OCI-LY3 (cell line): ENCODE data around the gene BCAR3.

ENCODE experiments used
- EZH2phosphoT487 ChIP-seq: fragments of 200-600 bp; shearing (Covaris generic); IDR thresholded peaks from 2 replicates; pipeline ENCODE4 v1.6.1; 2018; ENCODE audit warnings: antibody characterized with exemption, mixed run types, low read depth
- TF ChIP-seq, protein P1 (sequence below): fragments of 200-600, 300-600 bp; sonication (generic); IDR thresholded peaks from 2 replicates; pipeline ENCODE4 v1.5.1; 2014; ENCODE audit warnings: antibody characterized with exemption, low read length, low read depth

DNA sequence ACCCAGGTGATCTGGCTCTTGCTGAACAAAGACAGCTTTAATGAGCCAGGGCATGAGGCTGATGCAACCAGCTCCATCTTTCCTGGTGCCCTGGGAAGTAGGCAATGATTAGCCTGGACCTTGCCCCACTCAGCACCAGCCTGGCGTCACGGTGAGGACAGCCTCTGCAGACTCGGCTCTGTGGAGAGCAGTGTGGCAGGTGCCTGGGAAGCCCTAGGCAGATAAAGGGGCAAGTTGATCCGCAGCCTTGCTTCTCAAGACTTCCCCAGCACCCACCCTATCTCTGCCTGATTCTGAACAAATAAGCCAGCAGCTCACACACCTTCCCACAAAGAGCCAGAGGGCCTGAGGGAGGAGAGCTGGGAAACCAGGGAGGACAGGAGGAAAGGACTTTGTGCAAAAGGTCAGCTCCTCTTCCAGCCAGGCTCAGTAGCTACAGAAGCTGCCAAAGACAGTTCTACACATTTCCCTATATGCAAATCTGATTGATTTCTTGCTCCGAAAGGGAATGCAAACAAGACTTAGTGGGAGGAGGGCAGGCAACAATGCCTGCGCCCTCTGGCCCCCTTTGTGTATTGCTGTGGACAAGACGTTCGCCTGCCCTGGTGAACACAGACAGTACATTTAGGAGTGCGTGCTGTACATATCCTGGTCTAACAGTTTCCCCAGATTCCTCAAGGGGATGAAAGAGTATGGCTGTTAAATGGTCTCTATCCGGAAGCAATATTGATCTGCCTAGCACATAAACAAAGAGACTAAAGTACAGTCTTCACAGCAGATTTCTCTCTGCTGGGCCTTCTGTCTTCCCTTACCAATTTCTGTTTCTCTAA lies 63.8 kb downstream of the BCAR3 start:
- TF ChIP-seq, protein P1, sequence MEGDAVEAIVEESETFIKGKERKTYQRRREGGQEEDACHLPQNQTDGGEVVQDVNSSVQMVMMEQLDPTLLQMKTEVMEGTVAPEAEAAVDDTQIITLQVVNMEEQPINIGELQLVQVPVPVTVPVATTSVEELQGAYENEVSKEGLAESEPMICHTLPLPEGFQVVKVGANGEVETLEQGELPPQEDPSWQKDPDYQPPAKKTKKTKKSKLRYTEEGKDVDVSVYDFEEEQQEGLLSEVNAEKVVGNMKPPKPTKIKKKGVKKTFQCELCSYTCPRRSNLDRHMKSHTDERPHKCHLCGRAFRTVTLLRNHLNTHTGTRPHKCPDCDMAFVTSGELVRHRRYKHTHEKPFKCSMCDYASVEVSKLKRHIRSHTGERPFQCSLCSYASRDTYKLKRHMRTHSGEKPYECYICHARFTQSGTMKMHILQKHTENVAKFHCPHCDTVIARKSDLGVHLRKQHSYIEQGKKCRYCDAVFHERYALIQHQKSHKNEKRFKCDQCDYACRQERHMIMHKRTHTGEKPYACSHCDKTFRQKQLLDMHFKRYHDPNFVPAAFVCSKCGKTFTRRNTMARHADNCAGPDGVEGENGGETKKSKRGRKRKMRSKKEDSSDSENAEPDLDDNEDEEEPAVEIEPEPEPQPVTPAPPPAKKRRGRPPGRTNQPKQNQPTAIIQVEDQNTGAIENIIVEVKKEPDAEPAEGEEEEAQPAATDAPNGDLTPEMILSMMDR, result no peak
- TF ChIP-seq EZH2phosphoT487, result no peak
